Uterus (tissue), 2 donors: ENCODE results near the gene LRBA.

ENCODE experiments used
- POLR2A ChIP-seq, 2 donors: fragments of 450-650 bp; IDR thresholded peaks; one replicate each; pipeline ENCODE4 v1.6.1; 2016; ENCODE audit warnings: antibody characterized with exemption in 2 of 2, mild to moderate bottlenecking in 1 of 2, moderate library complexity in 1 of 2
- TF ChIP-seq, protein P1 (sequence below), 4 experiments: fragments of 200-600 bp in 2 of 4; fragments of 450-650 bp in 2 of 4; sonication (generic) in 2 of 4; IDR thresholded peaks; one replicate each; pipeline ENCODE4 v1.5.1; 2016 to 2019; ENCODE audit warnings: antibody characterized with exemption in 4 of 4, mild to moderate bottlenecking in 2 of 4, moderate library complexity in 1 of 4

DNA sequence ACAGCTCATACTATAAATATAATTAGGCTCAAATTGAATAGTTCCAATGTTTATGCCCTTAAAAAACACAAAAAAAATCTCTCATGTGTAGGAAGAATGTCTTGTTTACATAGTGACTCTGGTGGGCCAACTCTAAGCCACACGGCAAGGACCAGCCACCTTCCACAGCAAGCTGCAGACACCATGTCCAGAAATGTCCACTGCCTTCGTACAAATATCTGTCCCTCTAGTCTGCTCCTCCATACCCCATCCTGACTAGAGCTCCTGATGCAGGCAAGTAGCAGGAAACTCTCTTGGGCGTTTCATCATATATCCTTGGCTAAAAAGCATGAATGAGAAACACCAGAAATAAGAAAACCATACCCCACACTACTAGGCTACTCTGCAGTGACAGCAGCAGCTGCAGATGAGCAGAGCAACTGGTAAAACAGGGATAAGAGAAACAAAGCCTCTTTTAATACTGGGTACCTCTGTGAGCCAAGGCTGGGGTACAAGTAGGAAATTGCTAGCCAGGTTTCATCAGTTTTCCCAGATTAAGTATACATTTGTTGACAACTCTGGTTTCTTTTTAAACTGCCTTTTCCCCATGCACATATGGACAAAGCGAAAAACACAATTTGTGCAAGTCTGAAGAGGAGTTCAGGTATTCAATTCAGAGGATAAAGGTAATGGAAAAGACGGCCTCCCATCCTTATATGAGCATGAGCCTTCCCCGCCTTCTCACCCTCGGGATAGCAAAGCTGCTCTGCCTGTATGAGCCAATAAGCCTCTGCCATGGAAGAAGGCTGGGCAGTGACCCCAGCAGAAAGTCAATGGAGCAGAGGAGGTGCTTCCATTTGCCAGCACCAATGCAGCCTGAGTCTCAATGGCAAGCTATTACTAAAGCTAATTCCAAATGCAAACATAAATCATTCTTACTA, 691.4 kb downstream of the LRBA start:
- TF ChIP-seq, protein P1, sequence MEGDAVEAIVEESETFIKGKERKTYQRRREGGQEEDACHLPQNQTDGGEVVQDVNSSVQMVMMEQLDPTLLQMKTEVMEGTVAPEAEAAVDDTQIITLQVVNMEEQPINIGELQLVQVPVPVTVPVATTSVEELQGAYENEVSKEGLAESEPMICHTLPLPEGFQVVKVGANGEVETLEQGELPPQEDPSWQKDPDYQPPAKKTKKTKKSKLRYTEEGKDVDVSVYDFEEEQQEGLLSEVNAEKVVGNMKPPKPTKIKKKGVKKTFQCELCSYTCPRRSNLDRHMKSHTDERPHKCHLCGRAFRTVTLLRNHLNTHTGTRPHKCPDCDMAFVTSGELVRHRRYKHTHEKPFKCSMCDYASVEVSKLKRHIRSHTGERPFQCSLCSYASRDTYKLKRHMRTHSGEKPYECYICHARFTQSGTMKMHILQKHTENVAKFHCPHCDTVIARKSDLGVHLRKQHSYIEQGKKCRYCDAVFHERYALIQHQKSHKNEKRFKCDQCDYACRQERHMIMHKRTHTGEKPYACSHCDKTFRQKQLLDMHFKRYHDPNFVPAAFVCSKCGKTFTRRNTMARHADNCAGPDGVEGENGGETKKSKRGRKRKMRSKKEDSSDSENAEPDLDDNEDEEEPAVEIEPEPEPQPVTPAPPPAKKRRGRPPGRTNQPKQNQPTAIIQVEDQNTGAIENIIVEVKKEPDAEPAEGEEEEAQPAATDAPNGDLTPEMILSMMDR (IDR thresholded peaks at IDR 0.05), result no peak
- TF ChIP-seq POLR2A (IDR thresholded peaks at IDR 0.05), result no peak
